ENCODE results near the gene ATF1.

DNA sequence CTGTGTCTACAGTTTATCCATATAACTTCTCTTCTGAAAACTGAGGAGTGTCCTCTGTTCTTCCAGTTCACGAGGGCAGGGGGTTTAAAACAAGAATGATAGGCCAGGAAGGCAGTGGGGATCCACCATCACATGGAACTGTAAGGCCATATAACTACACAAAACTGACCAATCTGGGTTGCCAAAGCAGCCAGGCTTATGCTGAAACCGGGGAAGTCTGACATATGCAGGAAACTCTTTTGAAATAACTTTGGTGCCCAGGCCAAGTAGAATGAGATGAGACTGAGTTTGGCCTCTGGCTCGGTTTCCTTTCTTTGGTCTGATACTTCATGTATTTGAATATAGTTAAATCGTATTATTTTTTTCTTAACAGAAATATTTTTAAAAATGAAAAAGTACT lies 18.0 kb upstream of the ATF1 start:
- no peak for TF ChIP-seq POLR2A (IDR thresholded peaks at IDR 0.05)
- TF ChIP-seq, protein P1, sequence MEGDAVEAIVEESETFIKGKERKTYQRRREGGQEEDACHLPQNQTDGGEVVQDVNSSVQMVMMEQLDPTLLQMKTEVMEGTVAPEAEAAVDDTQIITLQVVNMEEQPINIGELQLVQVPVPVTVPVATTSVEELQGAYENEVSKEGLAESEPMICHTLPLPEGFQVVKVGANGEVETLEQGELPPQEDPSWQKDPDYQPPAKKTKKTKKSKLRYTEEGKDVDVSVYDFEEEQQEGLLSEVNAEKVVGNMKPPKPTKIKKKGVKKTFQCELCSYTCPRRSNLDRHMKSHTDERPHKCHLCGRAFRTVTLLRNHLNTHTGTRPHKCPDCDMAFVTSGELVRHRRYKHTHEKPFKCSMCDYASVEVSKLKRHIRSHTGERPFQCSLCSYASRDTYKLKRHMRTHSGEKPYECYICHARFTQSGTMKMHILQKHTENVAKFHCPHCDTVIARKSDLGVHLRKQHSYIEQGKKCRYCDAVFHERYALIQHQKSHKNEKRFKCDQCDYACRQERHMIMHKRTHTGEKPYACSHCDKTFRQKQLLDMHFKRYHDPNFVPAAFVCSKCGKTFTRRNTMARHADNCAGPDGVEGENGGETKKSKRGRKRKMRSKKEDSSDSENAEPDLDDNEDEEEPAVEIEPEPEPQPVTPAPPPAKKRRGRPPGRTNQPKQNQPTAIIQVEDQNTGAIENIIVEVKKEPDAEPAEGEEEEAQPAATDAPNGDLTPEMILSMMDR (IDR thresholded peaks at IDR 0.05), result no peak
